ENCODE results near the gene SLC26A5.

- TF ChIP-seq CTCF (IDR thresholded peaks at IDR 0.05; ENCODE audit: insufficient read depth, low read length, poor library complexity, severe bottlenecking) (no peak), EZH2phosphoT487 (conservative IDR thresholded peaks at IDR 0.05; ENCODE audit: low read length) (no peak)
These were observed 47.4 kb downstream of the SLC26A5 start for GRCh38 chr7:103398483-103399127.
